ENCODE data around the gene MORN1.

GRCh38 chr1:2334883-2335534, 56.3 kb downstream of the MORN1 start:
- TF ChIP-seq, protein P1, sequence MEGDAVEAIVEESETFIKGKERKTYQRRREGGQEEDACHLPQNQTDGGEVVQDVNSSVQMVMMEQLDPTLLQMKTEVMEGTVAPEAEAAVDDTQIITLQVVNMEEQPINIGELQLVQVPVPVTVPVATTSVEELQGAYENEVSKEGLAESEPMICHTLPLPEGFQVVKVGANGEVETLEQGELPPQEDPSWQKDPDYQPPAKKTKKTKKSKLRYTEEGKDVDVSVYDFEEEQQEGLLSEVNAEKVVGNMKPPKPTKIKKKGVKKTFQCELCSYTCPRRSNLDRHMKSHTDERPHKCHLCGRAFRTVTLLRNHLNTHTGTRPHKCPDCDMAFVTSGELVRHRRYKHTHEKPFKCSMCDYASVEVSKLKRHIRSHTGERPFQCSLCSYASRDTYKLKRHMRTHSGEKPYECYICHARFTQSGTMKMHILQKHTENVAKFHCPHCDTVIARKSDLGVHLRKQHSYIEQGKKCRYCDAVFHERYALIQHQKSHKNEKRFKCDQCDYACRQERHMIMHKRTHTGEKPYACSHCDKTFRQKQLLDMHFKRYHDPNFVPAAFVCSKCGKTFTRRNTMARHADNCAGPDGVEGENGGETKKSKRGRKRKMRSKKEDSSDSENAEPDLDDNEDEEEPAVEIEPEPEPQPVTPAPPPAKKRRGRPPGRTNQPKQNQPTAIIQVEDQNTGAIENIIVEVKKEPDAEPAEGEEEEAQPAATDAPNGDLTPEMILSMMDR (IDR thresholded peaks at IDR 0.05), result no peak
- TF ChIP-seq POLR2A (IDR thresholded peaks at IDR 0.05), result no peak
- TF ChIP-seq EP300 (IDR thresholded peaks at IDR 0.05), result no peak
- no peak for TF ChIP-seq POLR2AphosphoS5 (IDR thresholded peaks at IDR 0.05)
